Neutrophil (primary cell): ENCODE data around the gene ANTKMT.
"Not testable (repeated sequence)": the region's sequence is repeated elsewhere in the genome, so short reads cannot be mapped to it uniquely, and the experiment has no call there.

Source experiments
- H3K27ac ChIP-seq: fragments of 200-600 bp; sonication (generic); 2 replicates; pipeline ENCODE4 v1.5.1; 2016; ENCODE audit warnings: mild to moderate bottlenecking, moderate library complexity
- H3K27me3 ChIP-seq: fragments of 200-600 bp; sonication (generic); 2 replicates; pipeline ENCODE4 v1.6.0; 2016; ENCODE audit warnings: mild to moderate bottlenecking
- H3K36me3 ChIP-seq: fragments of 200-600 bp; sonication (generic); 2 replicates; pipeline ENCODE4 v1.5.1; 2017
- H3K4me1 ChIP-seq, 2 experiments: fragments of 200-600 bp in 1 of 2; sonication (generic) in 1 of 2; 1 replicate in 1 of 2; 2 replicates in 1 of 2; pipeline versions ENCODE4 v1.5.1 to v1.6.1; 2013 to 2016; ENCODE audit warnings: low read depth in 1 of 2, low read length in 1 of 2, mild to moderate bottlenecking in 1 of 2, moderate library complexity in 1 of 2; ENCODE audit not compliant: control insufficient read depth in 1 of 2, insufficient read depth in 1 of 2
- H3K4me3 ChIP-seq, 2 experiments: fragments of 200-600 bp in 1 of 2; sonication (generic) in 1 of 2; 1 replicate in 1 of 2; 2 replicates in 1 of 2; pipeline ENCODE4 v1.5.1; 2013 to 2016; ENCODE audit warnings: low read depth in 1 of 2, low read length in 1 of 2, mild to moderate bottlenecking in 1 of 2, moderate library complexity in 1 of 2
- H3K9me3 ChIP-seq: fragments of 200-600 bp; sonication (generic); 2 replicates; pipeline ENCODE4 v1.5.1; 2016
- TF ChIP-seq, protein P1 (sequence below): fragments of 200-600 bp; sonication (generic); IDR thresholded peaks from 2 replicates; pipeline ENCODE4 v1.5.1; 2016; ENCODE audit warnings: antibody characterized with exemption

The ANTKMT gene

DNA sequence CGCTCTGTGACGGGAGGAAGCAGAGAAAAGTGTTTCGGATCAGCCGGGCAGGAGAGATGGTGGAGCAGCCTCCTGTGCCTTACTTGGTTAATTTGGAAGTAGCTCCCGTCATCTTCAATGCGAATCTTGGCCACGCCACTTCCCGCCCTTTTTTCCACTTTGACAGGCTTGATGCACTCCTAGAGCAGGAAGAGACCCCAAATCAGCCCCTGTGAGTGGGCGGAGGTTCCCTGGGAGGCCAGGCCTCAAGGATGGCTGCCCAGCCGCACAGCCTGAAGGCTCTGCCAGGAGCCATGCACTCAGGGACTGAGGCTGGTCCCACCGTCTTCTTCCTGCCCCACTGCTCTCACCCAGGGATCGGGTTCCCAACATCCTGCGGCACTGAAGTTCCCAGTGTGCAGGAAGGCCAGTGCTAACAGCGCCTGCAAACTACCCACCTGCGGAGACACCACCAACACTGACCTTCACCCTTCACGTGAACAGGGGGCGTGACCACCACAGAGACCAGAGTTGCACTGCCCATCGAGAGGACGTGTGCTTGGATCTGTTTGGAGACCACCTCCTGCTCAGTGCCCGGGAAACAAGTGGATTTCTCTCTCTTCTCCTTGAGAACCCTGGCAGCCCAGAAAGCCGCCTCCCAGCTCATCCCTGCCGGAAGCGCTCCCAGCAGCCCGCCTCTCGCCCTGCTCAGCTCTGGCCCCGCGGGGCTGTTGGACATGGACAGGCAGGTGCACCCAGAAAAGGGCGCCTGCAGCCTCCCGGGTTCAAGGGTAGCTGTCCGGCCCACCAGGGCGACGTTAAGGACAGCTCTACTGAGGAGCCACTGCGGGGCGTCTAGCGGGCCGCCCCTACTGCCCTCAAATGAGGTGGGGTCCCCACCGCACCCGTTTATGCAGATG is 18.9 kb downstream of the ANTKMT start:
- Histone ChIP-seq H3K27ac (no peak overlapping the region), H3K4me1 (peaks cover 12 to 15% of the 10 kb centered on the region in 2 experiments), H3K9me3 (no peaks in the 10 kb centered on the region), H3K4me3 (peak overlapping the region; percentile 77 to 82), H3K27me3 (no peaks in the 10 kb centered on the region), H3K36me3 (peaks cover 27% of the 10 kb centered on the region)
- TF ChIP-seq, protein P1, sequence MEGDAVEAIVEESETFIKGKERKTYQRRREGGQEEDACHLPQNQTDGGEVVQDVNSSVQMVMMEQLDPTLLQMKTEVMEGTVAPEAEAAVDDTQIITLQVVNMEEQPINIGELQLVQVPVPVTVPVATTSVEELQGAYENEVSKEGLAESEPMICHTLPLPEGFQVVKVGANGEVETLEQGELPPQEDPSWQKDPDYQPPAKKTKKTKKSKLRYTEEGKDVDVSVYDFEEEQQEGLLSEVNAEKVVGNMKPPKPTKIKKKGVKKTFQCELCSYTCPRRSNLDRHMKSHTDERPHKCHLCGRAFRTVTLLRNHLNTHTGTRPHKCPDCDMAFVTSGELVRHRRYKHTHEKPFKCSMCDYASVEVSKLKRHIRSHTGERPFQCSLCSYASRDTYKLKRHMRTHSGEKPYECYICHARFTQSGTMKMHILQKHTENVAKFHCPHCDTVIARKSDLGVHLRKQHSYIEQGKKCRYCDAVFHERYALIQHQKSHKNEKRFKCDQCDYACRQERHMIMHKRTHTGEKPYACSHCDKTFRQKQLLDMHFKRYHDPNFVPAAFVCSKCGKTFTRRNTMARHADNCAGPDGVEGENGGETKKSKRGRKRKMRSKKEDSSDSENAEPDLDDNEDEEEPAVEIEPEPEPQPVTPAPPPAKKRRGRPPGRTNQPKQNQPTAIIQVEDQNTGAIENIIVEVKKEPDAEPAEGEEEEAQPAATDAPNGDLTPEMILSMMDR: no peak

DNA sequence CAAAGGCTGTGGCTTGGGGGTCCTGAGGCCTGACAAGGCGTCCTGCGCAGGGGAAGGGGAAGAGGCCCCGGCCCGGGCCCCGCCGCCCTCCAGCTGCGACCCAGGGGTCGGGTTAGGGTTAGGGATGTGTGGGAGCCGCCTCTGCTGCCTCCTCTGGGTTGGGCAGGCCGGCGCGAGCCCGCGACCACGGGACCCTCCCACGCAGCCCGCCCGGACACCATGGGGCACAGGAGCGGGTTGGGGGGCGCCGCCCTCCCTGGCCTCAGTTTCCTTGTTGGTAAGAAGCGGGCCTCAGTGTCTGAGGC is 19.5 kb downstream of the ANTKMT start:
- Histone ChIP-seq H3K4me1 (peaks cover 12 to 15% of the 10 kb centered on the region in 2 experiments), H3K9me3 (no peaks in the 10 kb centered on the region), H3K27me3 (no peaks in the 10 kb centered on the region), H3K4me3 (peak overlapping the region; percentile 77 to 82), H3K27ac (peak overlapping the region; percentile 38), H3K36me3 (peaks cover 22% of the 10 kb centered on the region)
- TF ChIP-seq, protein P1: no peak

DNA sequence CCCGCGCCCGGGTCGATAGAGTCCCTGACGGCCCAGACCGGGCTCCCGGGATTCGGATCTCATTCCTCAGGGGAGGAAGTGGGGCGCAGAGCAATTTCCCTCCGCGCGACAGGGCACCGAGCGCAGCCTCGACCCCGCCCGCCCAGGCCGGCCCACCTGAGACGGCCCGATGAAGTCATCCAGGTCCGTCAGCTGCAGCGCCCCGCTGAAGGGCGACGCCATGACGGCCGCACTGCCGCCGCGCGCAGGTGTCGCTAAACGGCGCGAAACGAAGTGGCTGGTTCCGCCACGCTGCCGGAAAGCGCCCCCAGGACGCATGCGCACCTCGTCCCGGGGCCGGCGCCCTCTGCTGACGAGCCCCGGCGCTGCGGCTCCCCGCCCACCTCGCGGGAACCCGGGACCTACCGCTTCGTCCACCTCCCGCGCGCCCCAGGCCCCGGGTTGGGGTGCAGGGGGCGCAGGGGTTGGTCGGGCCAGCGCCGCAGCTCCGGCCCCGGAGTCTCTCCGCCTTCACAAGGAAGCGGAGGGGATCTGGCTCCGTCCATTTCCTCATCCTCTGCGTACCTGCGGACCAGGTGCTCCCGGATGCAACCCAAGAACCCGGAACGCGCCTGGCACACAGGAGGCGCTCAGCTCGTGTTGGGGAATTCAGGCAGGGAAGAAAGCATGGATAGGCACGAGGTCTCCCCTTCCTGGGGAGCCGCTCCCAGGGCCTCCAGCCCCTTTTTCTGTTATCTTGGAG is 20.0 kb downstream of the ANTKMT start, which contains the start of gene CIAO3:
Gene CIAO3 (minus strand): TSS at position 234 of the 742 bp plus-strand sequence. CDS start 12 bp downstream, at position 222.
- Histone ChIP-seq H3K4me1 (peaks cover 12 to 15% of the 10 kb centered on the region in 2 experiments), H3K36me3 (peaks cover 17% of the 10 kb centered on the region), H3K27me3 (peaks cover 5% of the 10 kb centered on the region), H3K4me3 (peak within 1 kb of the TSS; percentile 77 to 82), H3K27ac (peak within 1 kb of the TSS; percentile 38), H3K9me3 (no peaks in the 10 kb centered on the region)
- TF ChIP-seq, protein P1: peak; percentile 98

DNA sequence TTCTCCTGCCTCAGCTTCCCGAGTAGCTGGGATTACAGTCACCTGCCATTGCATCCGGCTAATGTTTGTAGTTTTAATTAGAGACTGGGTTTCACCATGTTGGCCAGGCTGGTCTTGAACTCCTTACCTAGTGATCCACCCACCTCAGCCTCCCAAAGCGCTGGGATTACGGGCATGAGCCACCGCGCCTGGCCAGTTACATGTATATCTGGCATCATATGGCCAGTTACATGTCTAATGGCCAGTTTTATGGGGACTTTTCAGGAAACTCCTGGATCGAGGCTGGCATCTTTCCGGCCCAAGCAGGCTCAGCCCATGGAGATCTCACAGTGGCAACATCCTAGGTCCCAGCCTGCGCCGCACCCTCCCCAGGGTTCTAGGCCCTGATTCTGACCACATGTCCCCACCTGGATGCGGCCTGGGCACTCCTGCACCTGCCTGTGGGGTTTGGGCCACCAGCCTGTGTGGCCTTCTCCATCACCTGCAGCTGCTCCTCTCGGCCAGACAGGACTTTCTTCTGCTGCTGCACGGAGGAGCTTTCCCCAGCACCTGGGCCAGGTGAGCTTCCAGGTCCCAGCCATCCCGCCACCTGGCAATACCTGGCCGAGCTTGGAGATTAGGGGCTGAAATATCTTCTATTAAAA is 21.2 kb downstream of the ANTKMT start:
- Histone ChIP-seq H3K36me3 (peaks cover 8% of the 10 kb centered on the region), H3K27me3 (peaks cover 6% of the 10 kb centered on the region), H3K4me3 (no peak overlapping the region), H3K9me3 (no peaks in the 10 kb centered on the region), H3K4me1 (peaks cover 12 to 15% of the 10 kb centered on the region in 2 experiments), H3K27ac (no peak overlapping the region)
- TF ChIP-seq, protein P1: no peak

DNA sequence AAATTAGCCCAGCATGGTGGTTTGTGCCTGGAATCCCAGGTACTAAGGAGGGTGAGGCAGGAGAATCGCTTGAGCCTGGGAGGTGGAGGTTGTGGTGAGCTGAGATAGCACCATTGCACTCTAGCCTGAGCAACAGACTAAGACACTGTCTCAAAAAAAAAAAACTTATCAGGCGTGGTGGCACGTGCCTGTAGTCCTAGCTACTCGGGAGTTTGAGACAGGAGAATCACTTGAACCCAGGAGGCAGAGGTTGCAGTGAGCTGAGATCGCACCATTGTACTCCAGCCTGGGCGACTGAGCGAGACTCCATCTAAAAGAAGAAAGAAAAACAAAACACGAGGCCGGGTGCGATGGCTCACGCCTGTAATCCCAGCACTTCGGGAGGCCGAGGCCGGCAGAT is 21.9 kb downstream of the ANTKMT start:
- not testable (repeated sequence) for H3K36me3 ChIP-seq

More for the DNA sequence above, 21.9 kb downstream of the ANTKMT start:
- H3K4me1 ChIP-seq: peaks cover 12 to 15% of the 10 kb centered on the region in 2 experiments
- H3K4me3 ChIP-seq, H3K9me3 ChIP-seq, H3K27me3 ChIP-seq, H3K27ac ChIP-seq: not testable (repeated sequence)
